Ishikawa (cell line): ENCODE data around the gene ST6GALNAC3.

Experiments used
- CEBPB ChIP-seq: IDR thresholded peaks from 2 replicates; pipeline ENCODE4 v1.6.1; 2012
- CREB1 ChIP-seq: IDR thresholded peaks from 2 replicates; pipeline ENCODE4 v1.6.1; 2012; ENCODE audit warnings: low read depth
- EGR1 ChIP-seq: IDR thresholded peaks from 2 replicates; pipeline ENCODE4 v1.6.1; 2012
- EP300 ChIP-seq: IDR thresholded peaks from 2 replicates; pipeline ENCODE4 v1.6.1; 2012; ENCODE audit warnings: borderline replicate concordance
- FOXM1 ChIP-seq: IDR thresholded peaks from 2 replicates; pipeline ENCODE4 v1.6.1; 2012; ENCODE audit warnings: low read depth, borderline replicate concordance
- NFIC ChIP-seq: IDR thresholded peaks from 2 replicates; pipeline ENCODE4 v1.6.1; 2012
- RAD21 ChIP-seq: IDR thresholded peaks from 2 replicates; pipeline ENCODE4 v1.6.1; 2012; ENCODE audit warnings: low read depth
- TAF1 ChIP-seq: IDR thresholded peaks from 2 replicates; pipeline ENCODE4 v1.6.1; 2012; ENCODE audit warnings: low read depth, mild to moderate bottlenecking
- TCF12 ChIP-seq: IDR thresholded peaks from 2 replicates; pipeline ENCODE4 v1.6.1; 2012; ENCODE audit warnings: low read depth
- TEAD4 ChIP-seq: IDR thresholded peaks from 2 replicates; pipeline ENCODE4 v1.6.1; 2012
- YY1 ChIP-seq: IDR thresholded peaks from 2 replicates; pipeline ENCODE4 v1.6.1; 2012; ENCODE audit warnings: low read depth
- ZBTB7A ChIP-seq: IDR thresholded peaks from 2 replicates; pipeline ENCODE4 v1.6.1; 2012; ENCODE audit warnings: low read depth
- TF ChIP-seq, protein P1 (sequence below): IDR thresholded peaks from 2 replicates; pipeline ENCODE4 v1.6.1; 2012; ENCODE audit warnings: low read depth, mild to moderate bottlenecking
- TF ChIP-seq, protein P2 (sequence below): IDR thresholded peaks from 2 replicates; pipeline ENCODE4 v1.6.1; 2012
- TF ChIP-seq, protein P3 (sequence below): IDR thresholded peaks from 2 replicates; pipeline ENCODE4 v1.6.1; 2012

Gene ST6GALNAC3

DNA sequence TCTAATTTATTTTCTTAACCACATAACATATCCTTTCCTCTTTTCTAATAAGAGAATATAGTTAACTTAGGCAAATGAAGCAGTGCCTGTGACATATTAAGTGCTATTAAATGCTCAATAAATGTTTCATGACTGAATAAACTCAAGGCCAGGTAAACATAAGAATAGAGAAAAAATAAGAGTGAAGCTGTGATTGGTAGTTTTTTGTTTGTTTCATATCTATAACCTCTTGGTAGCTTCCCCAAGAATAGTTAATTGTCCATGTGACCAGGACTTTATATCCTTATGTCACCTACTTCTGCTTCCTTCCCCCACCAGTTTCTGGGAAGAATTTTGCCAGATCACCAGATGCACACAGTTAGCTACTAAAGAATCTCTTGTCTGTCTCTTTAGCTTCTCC lies 497.7 kb downstream of the ST6GALNAC3 start:
- no peak for TF ChIP-seq NFIC

DNA sequence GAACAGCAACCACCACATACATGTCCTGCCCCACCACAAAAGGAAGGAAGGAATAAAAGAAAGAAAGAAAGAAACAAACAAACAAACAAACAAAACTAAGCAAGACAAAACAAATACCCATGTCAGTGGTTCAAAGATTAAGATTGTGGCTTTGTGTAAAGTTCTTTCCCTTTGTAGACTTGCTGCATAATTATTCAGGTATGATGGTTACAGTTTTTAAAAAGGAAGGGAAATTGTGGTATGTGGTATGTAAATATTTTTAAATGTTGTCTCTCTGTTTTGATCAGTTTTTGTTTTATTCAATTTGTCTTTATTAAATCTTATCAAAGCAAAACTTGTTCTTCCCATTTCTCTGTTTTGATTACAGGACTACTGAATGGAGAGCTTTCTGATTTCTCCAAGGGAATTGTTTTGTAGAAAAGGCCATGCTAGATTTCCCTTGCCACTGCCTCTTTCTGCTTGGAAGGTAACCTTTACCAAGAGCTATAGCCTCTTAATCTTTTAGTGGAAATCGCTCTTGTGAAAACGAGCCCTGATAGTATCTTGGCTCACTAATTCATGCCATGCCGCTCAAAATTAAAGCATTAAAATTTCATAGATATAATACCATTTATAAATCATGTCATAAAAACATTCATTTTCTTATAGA lies 502.5 kb downstream of the ST6GALNAC3 start:
- TF ChIP-seq FOXM1 (no peak), TAF1 (no peak), CEBPB (no peak), TCF12 (no peak), TEAD4 (no peak), RAD21 (no peak), YY1 (no peak), EP300 (no peak), EGR1 (no peak), ZBTB7A (no peak), NFIC (no peak), CREB1 (no peak)
- TF ChIP-seq, protein P1, sequence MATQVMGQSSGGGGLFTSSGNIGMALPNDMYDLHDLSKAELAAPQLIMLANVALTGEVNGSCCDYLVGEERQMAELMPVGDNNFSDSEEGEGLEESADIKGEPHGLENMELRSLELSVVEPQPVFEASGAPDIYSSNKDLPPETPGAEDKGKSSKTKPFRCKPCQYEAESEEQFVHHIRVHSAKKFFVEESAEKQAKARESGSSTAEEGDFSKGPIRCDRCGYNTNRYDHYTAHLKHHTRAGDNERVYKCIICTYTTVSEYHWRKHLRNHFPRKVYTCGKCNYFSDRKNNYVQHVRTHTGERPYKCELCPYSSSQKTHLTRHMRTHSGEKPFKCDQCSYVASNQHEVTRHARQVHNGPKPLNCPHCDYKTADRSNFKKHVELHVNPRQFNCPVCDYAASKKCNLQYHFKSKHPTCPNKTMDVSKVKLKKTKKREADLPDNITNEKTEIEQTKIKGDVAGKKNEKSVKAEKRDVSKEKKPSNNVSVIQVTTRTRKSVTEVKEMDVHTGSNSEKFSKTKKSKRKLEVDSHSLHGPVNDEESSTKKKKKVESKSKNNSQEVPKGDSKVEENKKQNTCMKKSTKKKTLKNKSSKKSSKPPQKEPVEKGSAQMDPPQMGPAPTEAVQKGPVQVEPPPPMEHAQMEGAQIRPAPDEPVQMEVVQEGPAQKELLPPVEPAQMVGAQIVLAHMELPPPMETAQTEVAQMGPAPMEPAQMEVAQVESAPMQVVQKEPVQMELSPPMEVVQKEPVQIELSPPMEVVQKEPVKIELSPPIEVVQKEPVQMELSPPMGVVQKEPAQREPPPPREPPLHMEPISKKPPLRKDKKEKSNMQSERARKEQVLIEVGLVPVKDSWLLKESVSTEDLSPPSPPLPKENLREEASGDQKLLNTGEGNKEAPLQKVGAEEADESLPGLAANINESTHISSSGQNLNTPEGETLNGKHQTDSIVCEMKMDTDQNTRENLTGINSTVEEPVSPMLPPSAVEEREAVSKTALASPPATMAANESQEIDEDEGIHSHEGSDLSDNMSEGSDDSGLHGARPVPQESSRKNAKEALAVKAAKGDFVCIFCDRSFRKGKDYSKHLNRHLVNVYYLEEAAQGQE: no peak
- TF ChIP-seq, protein P2, sequence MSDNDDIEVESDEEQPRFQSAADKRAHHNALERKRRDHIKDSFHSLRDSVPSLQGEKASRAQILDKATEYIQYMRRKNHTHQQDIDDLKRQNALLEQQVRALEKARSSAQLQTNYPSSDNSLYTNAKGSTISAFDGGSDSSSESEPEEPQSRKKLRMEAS: no peak
- TF ChIP-seq, protein P3, sequence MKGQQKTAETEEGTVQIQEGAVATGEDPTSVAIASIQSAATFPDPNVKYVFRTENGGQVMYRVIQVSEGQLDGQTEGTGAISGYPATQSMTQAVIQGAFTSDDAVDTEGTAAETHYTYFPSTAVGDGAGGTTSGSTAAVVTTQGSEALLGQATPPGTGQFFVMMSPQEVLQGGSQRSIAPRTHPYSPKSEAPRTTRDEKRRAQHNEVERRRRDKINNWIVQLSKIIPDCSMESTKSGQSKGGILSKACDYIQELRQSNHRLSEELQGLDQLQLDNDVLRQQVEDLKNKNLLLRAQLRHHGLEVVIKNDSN: no peak

DNA sequence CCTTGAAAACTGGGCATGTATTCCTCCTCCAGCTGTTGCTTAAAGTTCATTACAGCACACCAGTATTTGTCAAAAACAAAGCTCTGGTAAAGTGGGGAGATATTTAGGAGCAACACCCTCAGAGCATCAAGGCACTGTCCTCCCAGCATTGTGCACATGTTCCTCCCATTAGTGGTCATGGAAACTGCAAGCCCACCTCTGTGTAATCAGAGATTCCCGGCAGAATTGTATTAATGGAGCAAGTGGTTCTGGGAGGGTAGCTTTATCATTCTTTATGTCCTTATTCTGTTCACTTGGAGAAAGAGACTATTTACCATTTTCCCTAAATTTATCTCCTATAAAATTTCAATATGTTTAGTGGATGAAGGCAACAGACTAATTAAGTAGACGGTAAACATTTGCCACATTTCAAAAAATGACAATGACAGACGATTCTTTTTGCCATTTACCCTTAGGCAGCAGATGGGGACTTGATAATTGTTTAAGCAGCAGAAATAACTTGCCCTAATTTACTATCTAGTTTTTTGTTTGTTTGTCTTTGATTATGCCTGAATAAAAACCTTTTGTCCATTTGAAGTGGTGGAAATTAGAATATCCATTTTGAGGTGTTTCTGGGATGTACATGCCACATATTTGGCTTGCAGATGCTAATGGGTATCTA lies 503.1 kb downstream of the ST6GALNAC3 start:
- TF ChIP-seq, protein P2: no peak
- TF ChIP-seq EP300 (no peak), TAF1 (no peak), TEAD4 (no peak), FOXM1 (no peak), YY1 (no peak)
- TF ChIP-seq, protein P1: no peak

DNA sequence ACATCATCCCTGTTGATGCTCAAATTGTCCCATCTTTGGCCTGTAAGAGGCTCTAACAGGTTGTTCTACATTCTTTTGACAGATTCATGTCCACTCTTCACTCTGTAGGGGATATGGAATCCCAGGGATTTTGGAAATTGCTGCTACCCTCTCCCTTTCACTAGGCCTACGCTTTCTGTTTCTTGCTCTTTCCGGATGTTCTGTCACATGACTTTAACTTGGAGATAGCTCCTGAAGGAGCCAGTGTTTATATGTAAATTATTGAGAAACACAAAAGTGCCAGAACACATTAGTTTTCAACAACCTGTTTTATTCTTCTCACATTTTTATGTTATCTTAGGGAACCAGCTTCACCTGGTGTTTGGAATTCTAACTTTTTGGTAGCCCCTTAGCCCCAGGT lies 505.7 kb downstream of the ST6GALNAC3 start:
- TF ChIP-seq, protein P3: no peak
- no peak for TF ChIP-seq NFIC
- TF ChIP-seq RAD21: no peak
- no peak for TF ChIP-seq CEBPB
- TF ChIP-seq, protein P1: no peak
- no peak for TF ChIP-seq TAF1
- TF ChIP-seq FOXM1: no peak
- no peak for TF ChIP-seq ZBTB7A
- TF ChIP-seq TCF12: no peak
- TF ChIP-seq, protein P2: no peak
- no peak for TF ChIP-seq EGR1
- TF ChIP-seq TEAD4: no peak
- no peak for TF ChIP-seq CREB1
- TF ChIP-seq YY1: no peak
- TF ChIP-seq EP300: no peak
